Stimulated activated CD4-positive, alpha-beta T cell treated with anti-CD3 and anti-CD28 coated beads, Interleukin-1b, Interleukin-23, amount 100 ng/mL, for 1 hour (primary cell): ENCODE results near the gene OR51E2.

ENCODE experiments used
- DNase-seq, 2 donors: peaks; one replicate each; pipeline ENCODE4 v3.0.0-alpha.2; 2020; ENCODE audit warnings: low read depth in 2 of 2

OR51E2 gene

GRCh38 chr11:4664183-4664582 lies 33.5 kb downstream of the OR51E2 start:
- DNase-seq: no peak

- no peak for DNase-seq
Observed at GRCh38 chr11:4662876-4663275, 34.8 kb downstream of the OR51E2 start.

GRCh38 chr11:4658629-4659445 lies 38.8 kb downstream of the OR51E2 start:
- no peak for DNase-seq

- no peak for DNase-seq
Observed at GRCh38 chr11:4654635-4655369, 42.9 kb downstream of the OR51E2 start.

- DNase-seq: no peak
Observed at GRCh38 chr11:4647766-4648165, 49.9 kb downstream of the OR51E2 start.

GRCh38 chr11:4645974-4646373 lies 51.7 kb downstream of the OR51E2 start:
- DNase-seq: no peak

GRCh38 chr11:4644233-4644632 lies 53.4 kb downstream of the OR51E2 start:
- no peak for DNase-seq

GRCh38 chr11:4643682-4644081 lies 54.0 kb downstream of the OR51E2 start, which contains the start of gene OR51E1:
TSS of gene OR51E1 (plus strand) at chr11:4643982. CDS start at chr11:4652527, 8,545 bp downstream.
- DNase-seq: no peak

GRCh38 chr11:4643076-4643475 lies 54.6 kb downstream of the OR51E2 start:
- DNase-seq: no peak

GRCh38 chr11:4642043-4642442 lies 55.6 kb downstream of the OR51E2 start:
- DNase-seq: no peak

GRCh38 chr11:4641501-4641900 lies 56.2 kb downstream of the OR51E2 start:
- no peak for DNase-seq

GRCh38 chr11:4639931-4640330 lies 57.7 kb downstream of the OR51E2 start:
- no peak for DNase-seq

GRCh38 chr11:4637662-4638047 lies 60.0 kb downstream of the OR51E2 start:
- DNase-seq: no peak

GRCh38 chr11:4636962-4637661 lies 60.5 kb downstream of the OR51E2 start, which contains the start of gene OR51D1:
TSS of gene OR51D1 (plus strand) at chr11:4637477. CDS start at chr11:4639791, 2,314 bp downstream.
- DNase-seq: peak; percentile 34 to 50

- no peak for DNase-seq
Observed at GRCh38 chr11:4636136-4636535, 61.5 kb downstream of the OR51E2 start.
